NCI-H1048 (cell line): ENCODE results near the gene BRIP1.
"Not testable (repeated sequence)": the region's sequence is repeated elsewhere in the genome, so short reads cannot be mapped to it uniquely, and the experiment has no call there.

Source experiments
- DNase-seq: peaks from one replicate; lab custom pipeline; 2025; lab: John Stamatoyannopoulos, UW

The BRIP1 gene

DNA sequence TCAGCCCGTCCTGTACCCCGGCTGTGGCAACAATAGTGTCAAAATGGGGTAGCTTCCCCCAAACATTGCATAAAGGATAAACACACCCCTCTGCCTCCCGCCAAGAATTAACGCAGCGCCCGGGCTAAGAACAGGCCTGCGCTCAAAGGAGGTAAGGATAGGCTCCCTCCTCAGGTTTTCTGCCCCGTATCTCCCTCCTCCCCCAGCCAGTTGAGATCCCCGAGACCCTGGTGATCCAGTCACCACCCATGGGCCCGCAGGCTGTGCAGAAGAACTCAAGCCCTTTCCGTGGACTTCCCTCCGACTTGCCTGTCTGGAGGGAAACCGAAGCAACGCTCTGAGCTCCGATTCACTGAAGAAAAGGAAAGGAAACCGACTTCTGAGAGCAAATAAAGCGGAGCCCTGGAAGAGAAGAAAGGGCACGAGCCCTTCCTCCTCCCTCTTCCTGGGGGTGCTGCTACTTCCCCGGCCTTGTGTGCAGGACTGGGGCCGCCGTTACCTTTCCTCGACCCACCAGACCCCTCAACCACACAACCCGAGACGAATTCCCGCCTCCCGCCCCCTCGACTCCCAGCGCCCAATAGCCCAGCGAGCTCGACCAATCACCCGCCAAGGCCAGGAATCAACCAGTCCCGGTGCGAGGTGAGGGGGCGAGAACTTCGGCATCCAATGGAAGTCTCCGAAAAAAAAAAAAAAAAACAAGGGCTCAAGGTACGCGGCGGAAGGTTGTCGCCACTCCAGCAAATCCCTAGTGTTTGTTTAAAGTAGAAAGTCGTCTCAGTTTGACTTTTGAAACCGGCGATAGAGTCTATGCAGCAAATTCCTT, at the start of gene BRIP1:
Gene BRIP1 (minus strand): TSS at position 554 of the 826 bp plus-strand sequence. CDS start 1,989 bp downstream, outside the sequence.
- peak; percentile 94 for DNase-seq

DNA sequence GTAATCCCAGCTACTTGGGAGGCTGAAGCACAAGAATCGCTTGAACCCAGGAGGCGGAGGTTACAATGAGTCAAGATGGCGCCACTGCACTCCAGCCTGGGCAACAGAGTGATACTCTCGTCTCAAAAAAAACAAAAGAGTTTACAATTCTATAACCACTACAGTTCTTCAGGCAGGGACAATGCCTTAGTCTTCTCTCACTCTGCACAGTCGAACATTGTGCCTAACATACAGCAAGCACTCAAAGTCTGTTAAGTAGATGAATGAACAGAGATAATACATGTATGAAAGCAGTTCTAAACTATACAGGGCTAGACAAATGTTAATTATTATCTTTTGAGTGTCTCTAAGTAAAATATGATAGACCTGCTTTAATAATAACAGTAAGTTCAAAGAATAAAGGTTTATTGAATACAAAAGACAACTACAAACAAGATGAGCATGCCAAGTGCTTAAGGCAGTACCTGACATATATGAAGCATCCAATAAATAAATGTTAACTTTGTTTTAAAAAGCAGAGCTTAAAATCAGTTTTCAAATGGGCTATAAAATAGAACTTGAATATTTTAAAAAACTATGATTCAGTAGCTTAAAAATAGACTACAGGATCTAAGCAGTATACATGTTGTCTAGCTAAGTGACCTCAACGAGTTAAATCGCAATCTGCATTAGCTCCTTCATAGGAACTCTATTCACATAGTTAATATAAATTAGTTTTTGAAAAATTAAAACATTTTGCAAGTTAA, 45.1 kb upstream of the BRIP1 start:
- DNase-seq, result no peak

GRCh38 chr17:61907361-61907760, 44.0 kb upstream of the BRIP1 start:
- no peak for DNase-seq

DNA sequence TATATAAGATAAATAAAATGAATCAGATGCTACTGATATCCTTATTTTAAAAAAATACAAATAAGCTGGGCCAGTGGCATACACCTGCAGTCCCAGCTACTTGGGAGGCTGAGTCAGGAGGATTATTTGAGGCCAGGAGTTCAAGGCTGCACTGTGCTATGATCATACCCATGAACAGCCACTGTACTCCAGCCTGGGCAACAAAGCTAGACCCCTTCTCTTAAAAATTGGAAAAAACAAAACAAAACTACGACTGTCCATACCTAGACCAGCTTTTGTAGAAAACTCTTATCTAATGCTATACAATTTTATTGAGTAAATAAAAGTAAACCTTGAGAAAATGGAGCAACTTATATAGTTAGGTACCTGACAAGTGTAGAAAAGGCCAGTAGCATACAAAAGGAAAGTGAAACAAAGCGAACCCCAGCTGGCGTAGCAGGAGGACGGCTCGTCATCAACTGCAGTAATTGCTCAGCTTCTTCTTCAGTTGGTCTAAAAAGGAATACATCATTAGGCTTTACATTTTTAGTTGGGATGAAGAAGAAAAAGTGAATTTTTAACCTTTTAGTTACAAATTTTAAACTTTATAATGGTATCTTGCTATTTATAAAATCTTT, 40.9 kb upstream of the BRIP1 start:
- no peak for DNase-seq

GRCh38 chr17:61903251-61903650, 39.9 kb upstream of the BRIP1 start:
- no peak for DNase-seq

- DNase-seq, result no peak
Measured at GRCh38 chr17:61897548-61898180, 34.3 kb upstream of the BRIP1 start.

- DNase-seq, result no peak
Measured at GRCh38 chr17:61895391-61895790, 32.1 kb upstream of the BRIP1 start.

DNA sequence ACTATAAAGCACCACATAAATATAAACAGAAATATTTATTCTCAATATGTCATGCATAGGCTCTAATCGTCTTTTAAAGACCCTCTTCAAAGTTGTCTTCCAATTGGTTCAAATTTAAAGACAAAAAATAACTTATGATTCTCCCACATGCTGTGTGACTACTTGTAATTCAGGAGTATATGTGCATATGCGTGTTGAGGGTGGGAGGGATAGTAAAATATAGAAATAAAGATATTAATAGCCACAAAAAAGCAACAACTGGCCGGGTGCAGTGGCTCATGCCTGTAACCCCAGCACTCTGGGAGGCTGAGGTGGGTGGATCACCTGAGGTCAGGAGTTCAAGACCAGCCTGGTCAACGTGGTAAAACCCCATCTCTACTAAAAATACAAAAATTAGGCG, 31.0 kb upstream of the BRIP1 start:
- DNase-seq, result not testable (repeated sequence)

DNA sequence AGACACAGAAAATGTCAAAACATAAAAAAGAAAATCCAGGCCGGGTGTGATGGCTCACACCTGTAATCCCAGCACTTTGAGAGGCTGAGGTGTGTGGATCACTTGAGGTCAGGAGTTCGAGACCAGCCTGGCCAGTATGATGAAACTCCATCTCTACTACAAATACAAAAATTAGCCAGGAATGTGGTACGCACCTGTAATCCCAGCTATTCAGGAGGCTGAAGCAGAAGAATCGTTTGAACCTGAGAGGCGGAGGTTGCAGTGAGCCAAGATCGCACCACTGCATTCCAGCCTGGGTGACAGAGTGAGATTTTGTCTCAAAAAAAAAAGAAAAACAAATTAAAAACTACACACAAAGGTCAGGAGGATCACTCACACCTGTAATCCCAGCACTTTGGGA, 24.4 kb upstream of the BRIP1 start:
- not testable (repeated sequence) for DNase-seq

DNA sequence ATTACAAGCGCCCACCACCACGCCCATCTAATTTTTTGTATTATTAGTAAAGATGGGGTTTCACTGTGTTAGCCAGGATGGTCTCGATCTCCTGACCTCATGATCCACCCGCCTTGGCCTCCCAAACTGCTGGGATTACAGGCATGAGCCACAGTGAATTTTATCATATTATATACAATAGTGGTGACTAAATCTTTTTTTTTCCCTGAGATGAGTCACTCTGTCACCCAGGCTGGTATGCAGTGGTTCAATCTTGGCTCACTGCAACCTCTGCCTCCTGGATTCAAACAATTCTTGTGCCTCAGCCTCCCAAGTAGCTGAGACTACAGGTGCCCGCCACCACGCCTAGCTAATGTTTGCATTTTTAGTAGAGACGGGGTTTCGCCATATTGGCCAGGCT, 22.5 kb upstream of the BRIP1 start:
- DNase-seq, result not testable (repeated sequence)

DNA sequence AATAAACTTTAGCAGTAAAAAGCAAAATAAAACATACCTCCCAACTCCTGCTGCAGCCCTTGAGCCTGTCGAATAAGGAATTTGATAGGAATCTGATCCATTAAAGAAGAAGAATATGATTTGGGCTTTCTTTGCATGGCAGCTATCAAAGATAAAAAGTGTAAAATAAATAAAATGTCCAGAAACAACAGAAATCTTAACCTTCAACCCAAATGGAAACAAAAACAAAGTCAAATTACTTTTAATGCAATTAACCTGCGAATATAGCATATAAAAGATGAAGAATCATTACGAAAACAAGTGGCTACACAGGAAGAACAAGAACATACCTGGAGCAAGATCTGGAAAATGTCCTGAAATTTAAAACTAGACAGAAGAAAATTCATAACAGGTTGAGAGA, 21.5 kb upstream of the BRIP1 start:
- DNase-seq, result no peak

GRCh38 chr17:61880589-61881102, 17.3 kb upstream of the BRIP1 start:
- DNase-seq, result no peak

DNA sequence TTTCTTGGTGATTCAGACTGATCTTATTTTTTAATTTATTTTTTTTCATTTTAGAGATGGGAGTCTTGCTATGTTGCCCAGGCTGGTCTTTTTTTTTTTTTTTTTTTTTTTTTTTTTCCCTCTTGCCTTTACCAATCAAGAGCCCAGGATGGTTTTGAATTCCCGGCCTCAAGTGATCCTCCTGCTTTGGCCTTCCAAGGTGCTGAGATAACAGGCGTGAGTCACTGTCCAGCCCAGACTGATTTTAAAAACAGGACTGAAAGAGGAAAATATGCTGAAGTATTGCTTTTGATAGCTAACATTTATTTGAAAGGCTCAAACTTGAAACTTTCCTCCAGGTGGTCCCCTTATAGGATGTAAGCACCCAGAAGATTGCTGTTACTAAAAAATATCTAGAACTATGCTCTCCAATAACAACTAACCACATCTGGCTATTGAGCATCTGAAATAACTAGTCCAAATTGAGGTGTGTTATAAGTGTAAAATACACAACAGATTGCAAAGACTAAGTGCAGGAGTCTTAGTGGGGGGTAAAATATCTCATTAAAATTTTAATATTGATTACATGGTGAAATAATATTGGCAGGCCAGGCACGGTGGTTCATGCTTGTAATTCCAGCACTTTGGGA, 15.8 kb upstream of the BRIP1 start:
- DNase-seq, result no peak

DNA sequence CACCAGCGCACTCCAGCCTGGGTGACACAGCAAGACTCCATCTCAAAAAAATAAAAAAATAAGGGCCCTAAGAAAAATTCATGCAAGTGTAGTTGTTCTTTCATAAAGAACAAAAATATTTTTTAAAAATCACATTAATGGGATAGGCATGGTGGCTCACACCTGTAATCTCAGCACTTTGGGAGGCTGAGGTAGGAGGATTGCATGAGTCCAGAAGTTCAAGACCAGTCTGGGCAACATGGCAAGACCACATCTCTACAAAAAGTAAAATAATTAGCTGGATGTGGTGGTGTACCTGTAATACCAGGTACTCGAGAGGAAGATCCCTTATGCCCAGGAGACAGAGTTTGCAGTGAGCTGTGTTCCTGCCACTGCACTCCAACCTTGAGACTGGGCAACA, 15.2 kb upstream of the BRIP1 start:
- DNase-seq, result no peak

GRCh38 chr17:61877837-61878236, 14.5 kb upstream of the BRIP1 start:
- DNase-seq, result no peak

GRCh38 chr17:61875804-61876203, 12.5 kb upstream of the BRIP1 start:
- DNase-seq, result no peak

GRCh38 chr17:61875285-61875684, 12.0 kb upstream of the BRIP1 start:
- DNase-seq, result no peak

DNA sequence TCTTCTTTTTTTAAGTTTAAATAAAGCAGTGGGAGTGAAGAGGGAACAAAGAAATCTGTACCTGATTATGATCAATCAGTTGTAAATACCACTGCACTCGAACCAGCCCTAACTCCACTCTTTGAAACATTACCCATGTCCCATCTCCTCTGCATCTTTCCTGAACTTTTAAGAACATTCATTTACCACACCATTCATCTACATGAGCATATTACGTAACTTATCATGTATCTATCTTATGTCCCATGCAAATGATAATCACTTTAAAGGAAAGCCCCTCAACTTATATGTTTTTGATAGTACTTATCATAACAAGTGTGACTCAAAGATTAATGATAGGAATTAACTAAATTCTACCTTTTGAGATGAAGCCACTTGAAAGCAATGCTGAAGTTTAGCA, 10.7 kb upstream of the BRIP1 start:
- DNase-seq, result no peak

DNA sequence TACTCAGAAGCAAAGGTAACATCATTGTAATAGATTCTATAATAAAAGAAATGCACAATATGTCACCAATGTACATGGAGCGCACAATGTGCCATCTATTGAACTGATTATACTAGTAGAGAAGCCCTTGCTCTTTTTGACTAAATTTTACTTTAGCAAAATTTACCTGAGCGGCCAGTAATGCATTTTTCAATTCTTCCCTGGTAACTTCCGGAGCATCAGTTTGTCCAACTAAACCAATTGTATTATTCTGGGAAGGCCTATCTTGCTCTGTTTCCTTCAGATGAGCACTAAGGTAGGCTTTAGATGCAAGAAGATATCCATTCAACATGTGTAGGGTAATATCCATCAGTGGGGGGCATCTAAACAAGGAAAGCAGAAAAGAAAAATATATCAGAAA, 8.8 kb upstream of the BRIP1 start:
- DNase-seq, result no peak

- no peak for DNase-seq
Measured at GRCh38 chr17:61869138-61869537, 5.8 kb upstream of the BRIP1 start.

DNA sequence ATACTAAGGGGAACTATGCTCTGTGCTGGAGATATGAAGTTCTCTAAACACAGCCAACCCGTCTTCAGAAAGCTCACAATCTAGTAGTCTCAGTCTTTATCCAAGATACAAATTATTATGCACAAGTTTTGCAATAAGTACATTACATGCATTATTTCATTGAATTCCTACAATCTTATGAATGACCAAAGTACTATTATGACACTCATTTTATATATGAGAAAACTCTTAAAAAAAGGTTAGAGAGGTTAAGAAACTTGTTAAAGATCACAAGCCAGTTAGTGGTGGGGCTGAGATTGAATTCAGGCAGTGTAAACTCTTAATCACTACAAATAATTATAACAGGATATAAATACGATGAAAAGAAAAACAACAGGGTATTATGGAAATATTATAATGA, 4.7 kb upstream of the BRIP1 start:
- DNase-seq, result no peak

DNA sequence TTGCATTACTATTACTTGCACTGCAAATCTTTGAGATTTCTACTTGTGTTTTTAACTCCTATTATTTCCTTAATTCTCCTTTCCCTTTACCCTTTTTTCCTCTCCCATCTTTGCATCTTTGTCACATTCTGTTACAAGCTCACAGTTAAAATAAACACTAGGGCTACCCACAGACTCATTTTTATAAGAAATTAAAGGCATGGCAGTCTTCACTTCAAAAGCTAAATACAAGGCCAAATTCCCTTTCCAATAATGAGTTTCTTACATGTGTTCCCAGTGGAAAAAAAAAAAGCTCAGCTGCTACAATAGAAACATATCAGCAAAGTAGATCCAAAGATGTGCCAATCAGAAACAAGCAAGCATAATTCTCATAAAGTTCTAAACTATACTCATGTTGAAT, 3.7 kb upstream of the BRIP1 start:
- DNase-seq, result no peak
